Right ventricle myocardium inferior (tissue), 1 donor: ENCODE data around the gene DCHS1. TPM values are rescaled to one million over a fixed set of nuclear protein-coding genes. Genes with fewer than 3 reads are reported as not detected.

Experiments
- ATAC-seq: fragments of 200-7000 bp; cut with Tn5 transposase; one replicate; pipeline ENCODE4 v1.9.1; 2020; ENCODE audit warnings: mild to moderate bottlenecking, moderate library complexity
- DNase-seq: peaks from one replicate; pipeline ENCODE4 v3.0.0; 2021; ENCODE audit errors: missing footprints
- intact Hi-C: fragments of 100-400 bp; cut with DNase I; formaldehyde crosslinking; loops from one replicate; pipeline ENCODE4 v1.11.0; 2022
- total RNA-seq: library from RNA; stranded (reverse); fragmentation: NEBNext Ultra II Directional; extraction: Animal tissue kit (Norgen Biotek cat#: 25700); gene quantifications from one replicate; pipeline ENCODE4 v1.2.1, GENCODE V29; 2021
- donor health status: DM: no; HTN: yes; CAD: no; lungs with severe emphysema.

The DCHS1 gene
- total RNA-seq, 1 donor from 2014 or later, result 10.7 TPM

GRCh38 chr11:6633422-6634408 lies 21.9 kb downstream of the DCHS1 start:
- peak; percentile 83 for DNase-seq
- intact Hi-C loops, result no loop called here
- ATAC-seq, result peak; percentile 23

- intact Hi-C loops, result no loop called here
- ATAC-seq, result no peak
- no peak for DNase-seq
Measured at GRCh38 chr11:6632116-6633073, 23.2 kb downstream of the DCHS1 start.

GRCh38 chr11:6631361-6631890 lies 24.2 kb downstream of the DCHS1 start:
- DNase-seq, result no peak

GRCh38 chr11:6630632-6631291 lies 24.8 kb downstream of the DCHS1 start:
- intact Hi-C loops, result no loop called here
- no peak for DNase-seq
- ATAC-seq, result no peak

More at GRCh38 chr11:6631361-6631890, 24.2 kb downstream of the DCHS1 start:
- intact Hi-C loops, result no loop called here
- ATAC-seq, result no peak

GRCh38 chr11:6629892-6630631 lies 25.5 kb downstream of the DCHS1 start:
- no peak for ATAC-seq
- no peak for DNase-seq
- intact Hi-C loops, result no loop called here

- DNase-seq (no peak), ATAC-seq (no peak)
- intact Hi-C loops, result no loop called here
Measured at GRCh38 chr11:6629573-6629891, 26.1 kb downstream of the DCHS1 start.

- ATAC-seq, result no peak
- intact Hi-C loops, result no loop called here
- DNase-seq, result no peak
Measured at GRCh38 chr11:6628526-6628925, 27.1 kb downstream of the DCHS1 start.

GRCh38 chr11:6627762-6628241 lies 27.8 kb downstream of the DCHS1 start:
- no peak for ATAC-seq
- no peak for DNase-seq
- intact Hi-C loops, result no loop called here

GRCh38 chr11:6626971-6627761 lies 28.4 kb downstream of the DCHS1 start:
- no peak for DNase-seq
- intact Hi-C loops, result no loop called here

GRCh38 chr11:6625832-6626420 lies 29.7 kb downstream of the DCHS1 start:
- intact Hi-C loops, result no loop called here
- DNase-seq, result no peak

More at GRCh38 chr11:6626971-6627761, 28.4 kb downstream of the DCHS1 start:
- ATAC-seq, result peak; percentile 79

GRCh38 chr11:6625156-6625831 lies 30.3 kb downstream of the DCHS1 start:
- intact Hi-C loops, result no loop called here
- DNase-seq, result no peak
- ATAC-seq, result no peak

More at GRCh38 chr11:6625832-6626420, 29.7 kb downstream of the DCHS1 start:
- ATAC-seq, result no peak

GRCh38 chr11:6623391-6624363 lies 31.9 kb downstream of the DCHS1 start:
- no peak for ATAC-seq
- no peak for DNase-seq
- intact Hi-C loops, result no loop called here

GRCh38 chr11:6622261-6623171 lies 33.1 kb downstream of the DCHS1 start:
- ATAC-seq (no peak), DNase-seq (no peak)
- intact Hi-C loops, result no loop called here

GRCh38 chr11:6621711-6622211 lies 33.8 kb downstream of the DCHS1 start:
- DNase-seq (no peak), ATAC-seq (no peak)
- intact Hi-C loops, result no loop called here
